CD4-positive, alpha-beta T cell treated with Interleukin-2 at 100 ng/mL for 4 hours (primary cell): ENCODE measurements around the gene HLA-DRB5.
"Not testable (repeated sequence)": the region's sequence is repeated elsewhere in the genome, so short reads cannot be mapped to it uniquely, and the experiment has no call there.

Experiments used
- DNase-seq: peaks from one replicate; pipeline ENCODE4 v3.0.0-alpha.2; 2020; ENCODE audit warnings: low spot score

HLA-DRB5 gene

GRCh38 chr6:32501016-32501415, 29.1 kb downstream of the HLA-DRB5 start:
- DNase-seq: no peak

GRCh38 chr6:32492351-32492750, 37.7 kb downstream of the HLA-DRB5 start:
- DNase-seq: no peak

- DNase-seq: no peak
These were observed 38.4 kb downstream of the HLA-DRB5 start for GRCh38 chr6:32491700-32492099.

- DNase-seq: no peak
These were observed 42.0 kb downstream of the HLA-DRB5 start for GRCh38 chr6:32488083-32488482.

- DNase-seq: no peak
These were observed 45.5 kb downstream of the HLA-DRB5 start for GRCh38 chr6:32484614-32484998.

GRCh38 chr6:32483968-32484613, 46.0 kb downstream of the HLA-DRB5 start:
- DNase-seq: no peak

GRCh38 chr6:32475392-32476206, 54.5 kb downstream of the HLA-DRB5 start:
- DNase-seq: no peak

- DNase-seq: not testable (repeated sequence)
These were observed 56.4 kb downstream of the HLA-DRB5 start for GRCh38 chr6:32473376-32474348.

GRCh38 chr6:32472781-32473375, 57.2 kb downstream of the HLA-DRB5 start:
- DNase-seq: no peak

- not testable (repeated sequence) for DNase-seq
These were observed 62.2 kb downstream of the HLA-DRB5 start for GRCh38 chr6:32467743-32468503.
